NCI-H187 (cell line): ENCODE results near the gene EML3.
A peak's percentile ranks its signal among the peaks of the same experiment; 100 is the strongest.
"Not testable (repeated sequence)": the region's sequence is repeated elsewhere in the genome, so short reads cannot be mapped to it uniquely, and the experiment has no call there.

Experiments
- DNase-seq, 2 experiments: peaks; one replicate each; lab custom pipeline; 2025; lab: John Stamatoyannopoulos, UW

EML3 gene

DNA sequence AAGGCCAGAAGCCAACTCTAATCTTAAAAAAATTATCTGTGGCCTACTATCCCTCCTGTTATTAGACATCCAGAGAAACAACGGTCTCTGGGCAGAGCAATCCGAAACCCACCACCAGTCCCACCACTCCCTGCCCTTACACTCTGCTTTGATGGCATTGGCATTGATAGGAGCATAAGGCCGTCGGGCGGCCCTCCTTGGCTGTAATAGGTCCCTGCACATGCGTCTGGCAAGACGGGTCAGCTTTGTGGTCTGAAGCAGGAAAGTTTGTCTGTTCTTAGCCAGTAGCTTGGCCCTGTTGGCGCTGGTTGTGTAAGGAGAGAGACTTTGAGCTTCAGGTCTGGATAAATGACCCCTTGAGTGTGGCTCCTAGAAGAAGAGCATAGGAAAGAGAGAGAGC, 17.5 kb downstream of the EML3 start:
- no peak for DNase-seq

DNA sequence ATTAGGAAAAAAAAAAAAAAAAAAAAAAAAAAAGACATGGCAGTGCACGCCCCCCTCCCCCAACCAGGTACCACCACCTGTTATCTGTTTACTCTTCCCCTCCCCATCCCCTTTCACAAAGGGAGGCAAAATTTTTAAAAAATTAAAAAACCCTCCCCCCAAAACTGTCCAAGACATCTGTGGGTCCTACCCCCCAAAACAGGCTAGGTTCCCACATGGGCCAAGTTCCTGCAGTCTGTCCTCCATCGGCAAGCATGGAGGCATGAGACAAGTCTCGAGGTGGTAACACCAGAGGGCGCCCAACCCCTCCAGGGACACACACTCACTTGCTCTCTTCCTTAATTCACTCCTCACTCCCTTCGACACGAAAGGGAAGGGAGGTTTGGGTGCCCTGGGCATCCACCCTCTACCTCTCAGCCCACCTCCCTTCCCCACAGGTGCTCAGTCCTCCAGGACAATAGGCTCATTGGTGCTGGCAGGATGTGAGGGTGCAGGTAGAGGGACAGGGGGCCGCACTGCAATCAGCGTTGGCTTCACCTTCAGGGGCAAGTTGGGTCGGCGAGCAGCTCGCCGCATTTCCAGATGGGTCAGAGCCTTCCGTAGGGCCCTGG, 19.0 kb downstream of the EML3 start:
- peak; percentile 9 to 10 for DNase-seq

DNA sequence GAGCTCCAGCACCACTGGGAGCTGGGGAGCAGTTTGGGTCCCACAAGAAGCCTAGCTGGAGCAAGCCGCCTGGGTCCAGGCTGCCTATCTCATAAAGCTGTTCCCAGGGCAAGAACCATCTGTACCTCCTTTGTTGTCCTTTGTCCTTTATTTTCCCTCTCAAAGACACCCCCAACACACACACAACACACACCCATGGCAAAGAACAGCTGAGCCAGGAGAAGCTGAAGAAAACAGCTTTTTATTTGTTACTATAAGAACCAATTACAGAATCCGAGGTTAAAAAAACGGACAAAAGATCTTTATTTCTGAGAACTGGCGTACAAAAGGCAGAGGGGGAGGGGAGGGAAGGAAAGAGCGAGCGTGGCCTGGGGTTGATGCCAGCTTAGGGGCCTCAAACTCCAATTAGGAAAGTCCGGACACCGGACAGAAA, 19.6 kb downstream of the EML3 start:
- no peak for DNase-seq

DNA sequence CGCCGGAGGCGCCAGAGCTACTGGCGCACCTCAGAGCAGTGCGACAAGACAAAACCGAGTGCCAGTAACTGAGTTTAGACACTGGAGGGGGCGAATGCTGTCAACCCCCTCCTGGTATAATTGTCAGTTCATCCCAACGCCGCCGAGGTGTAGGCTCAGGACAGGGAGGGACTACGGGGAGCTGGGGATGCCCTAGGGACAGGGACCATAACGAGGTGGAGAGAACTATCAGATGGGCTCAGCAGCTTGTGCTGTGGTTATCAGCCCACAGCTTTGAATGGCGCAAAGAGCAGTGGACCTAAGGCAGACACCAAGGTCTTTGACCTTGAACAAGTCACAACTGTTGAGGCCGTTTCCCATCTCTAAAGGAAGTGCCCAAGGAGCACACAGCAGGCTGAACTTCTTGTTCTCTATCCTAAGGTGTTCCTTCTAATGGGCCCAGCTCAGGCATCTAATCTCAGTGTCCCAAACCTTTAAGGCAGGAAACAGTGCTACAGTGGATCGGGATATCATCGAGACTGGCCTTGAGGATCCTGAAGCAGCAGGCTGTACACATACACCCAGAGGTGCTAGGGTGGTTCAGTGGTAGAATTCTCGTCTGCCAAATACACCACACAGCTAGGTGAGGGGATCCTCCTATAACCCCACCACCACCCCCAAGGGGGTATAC, 20.3 kb downstream of the EML3 start:
- DNase-seq = no peak

DNA sequence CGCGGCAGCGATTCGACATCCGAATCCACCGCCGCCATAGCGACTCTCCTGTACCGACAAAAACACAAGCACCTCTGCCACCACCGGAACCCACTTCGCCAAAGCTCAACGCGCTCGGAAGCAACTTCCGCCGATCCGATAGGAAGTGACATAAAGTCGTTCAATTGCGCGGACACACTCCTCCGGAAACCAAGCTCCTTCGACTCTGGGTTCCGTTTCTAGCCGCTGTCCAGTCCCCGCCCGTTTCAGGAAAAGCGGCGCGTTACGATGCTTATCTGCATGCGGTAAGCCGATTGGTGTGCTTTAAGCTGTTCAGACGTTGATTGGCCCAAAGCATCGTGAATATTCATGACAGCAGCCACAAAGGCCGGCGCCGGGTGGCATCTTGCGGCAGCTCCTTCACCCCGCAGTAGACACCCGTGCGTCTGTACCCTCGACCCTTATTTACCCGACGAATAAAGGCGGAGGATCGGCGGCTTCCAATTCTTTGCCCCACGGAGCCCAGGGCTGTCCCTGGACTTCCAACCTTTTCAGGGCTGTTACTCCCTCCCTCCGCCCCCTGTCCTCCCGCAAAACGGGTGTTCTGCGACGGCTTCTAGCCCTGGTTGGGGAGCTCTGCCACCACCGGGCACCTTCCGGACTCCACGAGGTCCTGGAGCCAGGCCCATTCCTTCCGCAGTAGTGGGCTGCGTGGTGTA, 21.0 kb downstream of the EML3 start, which contains the start of gene TUT1:
TUT1 (minus strand) TSS at position 76 of the 698 bp plus-strand sequence; CDS start at position 38, 38 bp downstream.
- peak; percentile 96 to 97 for DNase-seq

DNA sequence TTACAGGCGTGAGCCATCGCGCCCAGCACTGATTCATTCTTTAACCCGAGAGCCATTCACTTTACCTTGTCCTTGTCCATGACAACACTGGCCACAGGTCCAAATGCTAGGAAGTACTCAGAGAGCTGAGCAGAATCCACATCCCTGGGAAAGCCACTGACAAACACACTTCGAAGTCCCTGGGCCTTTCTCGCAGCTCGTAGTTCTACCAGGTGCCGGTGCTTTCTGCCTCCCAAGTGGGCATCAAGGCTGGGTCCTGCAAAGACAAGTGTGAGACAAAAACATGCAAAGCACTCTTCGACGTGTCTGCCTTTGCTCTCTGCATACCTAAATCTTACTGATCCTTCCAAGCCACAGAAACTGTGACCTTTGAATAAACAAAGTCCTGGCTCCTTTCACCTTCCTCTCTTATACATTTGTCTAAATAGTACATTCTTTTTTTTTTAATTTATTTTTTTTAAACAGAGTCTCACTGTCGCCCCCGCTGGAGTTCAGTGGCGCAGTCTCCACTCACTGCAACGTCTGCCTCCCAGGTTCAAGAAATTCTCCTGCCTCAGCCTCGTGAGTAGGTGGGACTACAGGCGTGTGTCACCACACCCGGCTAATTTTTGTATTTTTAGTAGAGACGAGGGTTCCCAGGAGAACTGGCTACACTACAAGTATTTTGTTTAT, 23.5 kb downstream of the EML3 start:
- DNase-seq = no peak

DNA sequence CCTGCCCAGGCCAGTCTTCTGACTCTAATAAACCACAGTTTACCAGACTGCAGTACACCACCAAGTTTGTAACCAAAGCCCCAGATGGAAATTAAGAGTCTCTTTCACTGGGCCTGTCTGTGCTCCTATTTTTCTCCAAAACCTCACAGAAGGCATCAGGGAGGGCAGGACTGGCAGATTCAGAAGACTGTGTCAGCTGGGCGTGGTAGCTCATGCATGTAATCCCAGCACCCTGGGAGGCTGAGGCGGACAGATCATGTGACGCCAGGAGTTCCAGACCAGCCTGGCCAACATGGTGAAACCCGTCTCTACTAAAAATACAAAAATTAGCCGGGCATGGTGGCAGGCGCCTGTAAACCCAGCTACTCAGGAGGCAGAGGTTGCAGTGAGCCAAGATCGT, 27.2 kb downstream of the EML3 start:
- DNase-seq = not testable (repeated sequence)

DNA sequence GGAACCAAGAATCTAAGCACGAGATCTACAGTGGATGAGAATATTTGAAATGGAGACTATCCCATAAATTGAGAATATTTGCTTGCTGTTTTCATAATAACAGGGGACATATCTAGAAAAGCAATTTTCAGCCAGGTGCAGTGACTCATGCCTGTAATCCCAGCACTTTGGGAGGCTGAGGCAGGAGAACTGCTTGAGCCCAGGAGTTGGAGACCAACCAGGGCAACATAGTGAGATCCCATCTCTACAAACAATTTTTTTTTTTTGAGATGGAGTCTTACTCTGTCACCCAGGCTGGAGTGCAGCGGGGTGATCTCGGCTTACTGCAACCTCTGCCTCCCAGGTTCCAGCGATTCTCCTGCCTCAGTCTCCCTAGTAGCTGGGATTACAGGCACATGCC, 30.8 kb downstream of the EML3 start:
- DNase-seq = not testable (repeated sequence)

DNA sequence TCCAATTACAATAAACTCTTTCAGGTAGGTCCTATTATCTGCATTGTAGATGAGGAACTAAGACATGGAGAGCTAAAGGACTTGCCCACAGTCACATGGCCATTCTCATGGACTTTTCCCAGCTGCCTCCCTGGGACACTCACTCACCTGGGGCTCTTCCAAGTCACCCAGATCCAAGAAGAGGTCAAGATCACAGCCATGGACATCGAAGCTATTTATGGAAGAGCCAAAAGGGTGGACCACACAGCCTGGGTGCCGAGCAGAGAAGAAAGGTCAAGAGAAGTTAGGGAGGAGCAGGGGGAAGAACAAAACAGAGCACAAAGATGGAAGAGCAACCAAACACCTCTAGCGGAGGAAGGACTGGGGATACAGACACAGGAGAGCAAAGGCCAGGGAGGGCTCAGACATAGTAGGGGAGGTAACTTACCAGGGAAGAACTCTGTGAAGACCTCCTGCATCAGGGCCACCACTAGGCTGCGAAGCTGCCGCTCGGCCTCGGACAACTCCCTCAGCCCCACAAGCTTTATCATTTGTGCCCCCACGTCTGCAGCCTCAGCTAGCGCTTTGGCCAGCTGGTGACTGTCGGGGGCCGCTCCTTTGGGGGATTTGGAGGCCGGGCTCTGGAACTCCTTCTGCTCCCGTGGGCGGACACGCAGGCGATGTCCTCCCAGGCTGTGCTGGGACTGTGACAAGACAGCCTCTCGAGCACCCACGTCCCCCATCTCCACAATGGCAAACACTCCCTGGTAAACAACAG, 31.4 kb downstream of the EML3 start:
- no peak for DNase-seq

DNA sequence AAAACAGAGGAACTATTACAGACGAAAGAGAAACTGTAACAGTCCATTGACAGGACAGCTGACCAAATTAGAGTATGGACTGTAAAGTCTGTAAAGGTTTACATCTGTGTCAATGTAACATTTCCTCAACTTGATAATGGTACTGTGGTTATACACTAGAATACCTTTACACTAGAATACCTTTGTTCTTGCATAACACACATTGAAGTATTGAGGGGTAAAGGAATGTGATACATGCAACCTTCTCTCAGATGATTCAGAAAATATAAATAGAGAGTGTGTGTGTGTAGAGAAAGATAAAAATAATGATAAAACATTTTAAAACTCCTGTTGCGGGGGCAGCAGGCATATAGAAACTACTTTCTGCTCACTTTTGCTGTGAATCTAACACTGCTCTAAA, 33.3 kb downstream of the EML3 start:
- no peak for DNase-seq

DNA sequence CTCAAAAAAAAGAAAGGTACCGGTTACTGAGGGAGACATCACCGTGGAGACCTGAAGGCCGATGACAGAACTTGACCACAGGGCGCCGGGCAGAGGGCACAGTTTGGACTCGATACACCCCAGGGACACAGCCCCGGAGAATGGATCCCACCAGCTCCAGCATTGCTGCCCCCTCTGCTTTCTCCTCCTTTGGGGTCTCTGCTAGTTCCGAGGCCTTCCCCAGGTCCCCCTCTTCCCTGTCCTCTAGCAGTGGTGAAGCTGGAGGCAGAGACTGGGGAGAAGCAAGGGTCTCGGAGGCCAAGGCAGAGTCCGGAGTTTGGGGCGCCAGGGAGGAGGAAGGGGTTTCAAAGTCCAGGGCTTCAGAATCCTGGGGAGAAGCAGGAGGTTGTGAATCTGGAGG, 34.0 kb downstream of the EML3 start:
- no peak for DNase-seq

DNA sequence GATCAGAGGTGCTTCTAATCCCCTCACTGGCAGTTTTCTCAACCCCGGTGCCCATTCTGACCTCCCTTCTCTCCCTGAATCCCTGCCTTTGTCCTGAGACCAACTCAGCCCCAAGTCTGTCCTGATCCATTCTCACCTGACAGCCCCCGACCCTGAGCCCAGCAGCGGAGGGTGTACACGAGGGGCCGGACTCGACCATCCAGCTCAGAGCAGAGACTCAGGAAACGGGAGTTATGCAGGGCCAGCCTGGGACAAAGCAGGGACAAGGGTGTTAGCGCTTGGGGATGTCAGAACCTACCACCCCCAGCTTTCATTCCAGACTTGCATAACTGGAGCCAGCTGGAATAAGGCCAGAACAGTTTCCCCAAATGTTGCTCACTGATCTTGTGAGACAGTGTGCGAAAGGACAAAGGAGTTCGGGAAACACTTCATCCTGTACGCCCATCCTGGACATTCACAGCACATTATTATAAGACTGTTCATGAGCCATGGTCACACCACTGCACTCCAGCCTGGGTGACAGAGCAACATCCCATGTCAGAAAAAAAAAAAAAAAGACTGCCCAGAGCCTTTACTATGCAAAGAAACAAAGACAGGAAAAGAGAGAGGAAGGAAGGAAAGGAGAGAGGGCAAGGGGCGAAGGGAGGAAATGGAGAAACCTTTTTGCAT, 35.4 kb downstream of the EML3 start:
- no peak for DNase-seq

DNA sequence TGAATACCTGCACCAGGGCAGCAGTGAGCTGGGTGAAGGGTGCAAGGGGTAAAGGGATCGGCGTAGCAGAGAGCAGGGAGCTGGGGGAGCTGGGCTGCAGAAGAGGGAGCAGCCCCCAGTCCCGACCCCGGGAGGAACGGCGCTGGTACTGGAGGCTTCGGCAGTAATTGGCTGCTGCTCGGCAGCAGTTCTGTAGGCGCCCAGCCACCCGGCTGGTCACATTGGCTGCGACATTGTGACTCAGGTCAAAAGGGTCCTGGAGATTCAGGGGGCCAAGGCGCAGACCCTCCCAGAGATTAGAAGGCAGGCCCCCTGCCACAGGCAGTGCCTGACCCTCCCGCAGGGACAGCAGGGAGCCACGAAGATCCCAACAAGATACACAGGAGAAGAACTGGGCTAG, 36.7 kb downstream of the EML3 start:
- DNase-seq = no peak

DNA sequence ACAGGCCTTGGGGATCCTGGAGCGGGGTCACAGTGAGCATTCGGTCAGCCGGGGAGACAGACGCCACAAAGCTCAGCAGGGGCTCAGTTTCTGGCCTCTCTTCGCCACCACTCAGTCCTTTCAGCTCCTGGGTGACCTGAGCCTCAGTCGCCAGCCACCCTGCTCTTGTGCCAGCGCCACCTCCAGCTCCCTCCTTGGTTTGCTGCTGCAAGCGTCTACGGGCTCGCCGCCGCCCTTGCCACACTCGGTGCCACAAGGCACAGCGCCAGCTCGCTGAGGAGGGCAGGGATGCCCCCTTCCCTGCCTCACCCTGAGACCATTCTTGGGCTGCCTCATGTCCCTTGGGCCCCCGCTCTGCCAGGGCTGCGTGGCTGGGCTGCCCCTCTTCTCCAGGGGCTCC, 37.4 kb downstream of the EML3 start:
- no peak for DNase-seq

DNA sequence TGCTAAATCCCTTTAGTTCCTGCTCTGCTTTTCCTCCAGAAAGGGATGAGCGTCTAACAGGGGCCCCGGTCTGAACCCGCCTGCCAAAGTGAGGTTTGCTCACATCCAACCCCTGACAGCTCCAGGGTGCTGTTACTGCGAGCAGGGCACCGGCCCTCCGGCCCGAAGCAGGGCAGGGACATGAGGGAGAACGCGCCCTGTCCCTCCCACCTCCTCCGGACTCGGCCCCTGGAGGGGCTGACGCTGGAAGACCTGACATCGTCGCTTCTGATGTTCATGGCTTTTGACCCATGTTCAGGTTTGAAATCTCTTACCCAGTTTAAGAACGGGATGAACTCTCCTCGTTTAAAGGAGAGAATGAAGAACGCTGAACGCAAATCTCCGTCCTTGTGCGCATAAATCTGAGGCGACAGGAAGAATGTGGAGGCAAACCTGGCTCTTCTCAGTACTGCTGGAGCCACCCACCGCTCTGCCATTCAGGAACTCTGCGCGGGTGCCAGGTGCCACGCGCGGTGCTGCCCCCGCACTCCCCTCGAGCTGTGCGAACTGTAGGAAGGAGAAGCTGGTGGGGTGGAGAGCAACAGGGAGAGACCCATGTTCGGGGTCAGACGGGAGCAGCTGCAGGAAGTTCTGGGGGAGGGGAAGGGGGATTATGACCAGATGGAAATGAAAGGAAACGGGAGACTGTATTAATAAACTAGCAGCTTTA, 38.1 kb downstream of the EML3 start:
- DNase-seq = no peak

DNA sequence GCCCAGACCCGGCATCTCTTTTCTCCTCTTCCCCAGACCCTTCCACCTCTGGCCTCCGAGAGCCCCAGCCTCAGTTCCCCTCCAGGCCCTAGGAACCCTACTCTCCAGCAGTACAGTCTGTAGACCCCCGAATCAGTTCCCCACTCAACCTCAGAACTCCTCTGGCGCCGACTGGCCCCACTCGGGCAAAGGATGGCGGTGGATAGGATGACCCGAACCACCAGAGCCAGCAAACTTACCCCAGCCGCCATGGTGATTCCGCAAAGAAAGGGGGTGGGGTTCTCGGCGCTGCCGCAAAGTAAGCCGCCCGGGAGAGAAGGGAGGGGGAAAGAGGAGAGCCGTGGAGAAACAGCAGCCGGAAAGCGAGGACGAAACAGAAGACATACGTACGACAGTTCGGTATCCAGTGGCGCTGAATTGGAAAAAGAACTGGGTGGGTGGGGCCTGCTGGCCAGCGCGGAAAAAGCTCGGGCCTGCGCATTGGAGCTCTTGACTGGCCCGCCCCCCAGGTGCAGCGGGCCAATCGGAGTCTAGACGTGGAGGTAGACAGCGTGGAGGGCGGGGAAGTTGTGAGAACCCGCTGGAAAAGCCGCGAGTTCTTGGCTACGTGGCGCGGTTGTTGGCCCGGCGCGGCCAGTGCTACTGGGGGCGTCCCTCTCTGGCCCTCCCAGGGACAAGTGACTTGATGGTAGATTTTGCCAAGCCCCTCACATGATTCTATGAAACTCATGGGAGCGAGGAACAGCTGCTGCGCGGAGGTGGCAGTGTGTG, 38.8 kb downstream of the EML3 start, which contains the start of gene EEF1G:
EEF1G (minus strand) TSS at position 300 of the 771 bp plus-strand sequence; CDS start at position 251, 49 bp downstream.
- peak; percentile 92 to 98 for DNase-seq

DNA sequence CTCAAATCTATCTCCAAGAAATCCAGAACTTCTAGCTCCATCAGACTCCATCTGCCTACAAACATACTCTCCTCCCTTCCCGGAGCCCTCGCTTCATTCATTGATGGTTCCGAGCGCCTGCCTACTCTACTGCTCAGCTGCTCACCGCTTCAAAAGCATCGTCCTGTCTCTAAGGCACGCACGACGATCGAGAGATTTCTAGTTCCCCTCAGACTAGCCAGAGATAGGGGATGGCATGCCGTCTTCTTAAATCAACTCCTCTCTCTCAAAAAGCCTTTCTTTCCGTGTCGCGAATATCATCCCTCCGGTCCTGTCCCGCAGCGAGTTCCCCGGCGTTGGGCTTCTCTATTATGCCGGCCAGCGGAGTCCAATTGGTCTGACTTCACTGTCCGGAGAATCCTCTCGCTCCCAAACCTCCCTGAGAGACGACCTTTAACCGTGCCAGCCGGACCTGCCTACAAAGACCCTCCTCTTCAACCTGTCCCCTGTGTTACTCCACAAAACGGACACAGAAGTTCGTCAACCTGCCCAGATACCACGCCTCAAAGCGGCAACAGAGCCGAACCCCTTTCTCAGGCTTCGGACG, 39.5 kb downstream of the EML3 start:
- no peak for DNase-seq

DNA sequence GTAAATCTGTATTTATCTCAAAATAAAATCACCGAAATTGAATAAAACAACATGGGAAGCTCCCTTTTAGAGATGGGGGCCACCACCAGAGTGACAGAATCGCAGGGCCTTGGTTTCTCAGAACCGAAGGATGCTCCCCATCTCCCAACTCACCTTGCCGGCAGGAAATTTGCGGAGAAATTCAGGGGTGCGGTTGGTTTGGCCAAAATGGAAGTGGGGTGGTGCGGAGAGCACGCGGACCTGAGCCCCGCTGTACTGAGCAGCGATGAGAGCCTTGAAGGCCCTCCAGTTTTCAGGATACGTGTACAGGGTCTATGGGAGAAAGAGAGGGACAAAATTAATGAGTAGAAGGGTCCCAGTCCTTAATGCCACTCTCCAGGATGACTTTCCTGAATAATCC, 40.1 kb downstream of the EML3 start:
- DNase-seq = no peak

DNA sequence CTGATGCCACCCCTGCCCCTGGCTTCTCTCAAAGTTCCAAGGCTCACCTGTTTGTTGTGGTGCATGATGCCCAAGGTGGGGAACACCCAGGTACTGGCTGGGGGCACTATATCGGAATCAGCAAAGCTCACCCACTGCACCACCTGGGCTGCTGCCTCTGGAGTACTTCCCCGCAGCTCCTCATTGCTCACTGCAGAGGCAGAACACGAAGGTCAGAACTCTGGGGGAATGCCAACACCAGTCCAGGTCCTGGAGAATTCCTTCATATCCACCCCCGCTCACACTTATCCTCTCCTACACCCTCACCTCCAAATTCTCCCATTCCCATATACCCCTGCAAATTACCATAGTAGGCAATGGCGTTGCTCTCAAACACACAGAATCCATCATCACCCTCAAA, 41.1 kb downstream of the EML3 start:
- not testable (repeated sequence) for DNase-seq
